ENCODE data around the gene LY6G6F.

Gene LY6G6F

DNA sequence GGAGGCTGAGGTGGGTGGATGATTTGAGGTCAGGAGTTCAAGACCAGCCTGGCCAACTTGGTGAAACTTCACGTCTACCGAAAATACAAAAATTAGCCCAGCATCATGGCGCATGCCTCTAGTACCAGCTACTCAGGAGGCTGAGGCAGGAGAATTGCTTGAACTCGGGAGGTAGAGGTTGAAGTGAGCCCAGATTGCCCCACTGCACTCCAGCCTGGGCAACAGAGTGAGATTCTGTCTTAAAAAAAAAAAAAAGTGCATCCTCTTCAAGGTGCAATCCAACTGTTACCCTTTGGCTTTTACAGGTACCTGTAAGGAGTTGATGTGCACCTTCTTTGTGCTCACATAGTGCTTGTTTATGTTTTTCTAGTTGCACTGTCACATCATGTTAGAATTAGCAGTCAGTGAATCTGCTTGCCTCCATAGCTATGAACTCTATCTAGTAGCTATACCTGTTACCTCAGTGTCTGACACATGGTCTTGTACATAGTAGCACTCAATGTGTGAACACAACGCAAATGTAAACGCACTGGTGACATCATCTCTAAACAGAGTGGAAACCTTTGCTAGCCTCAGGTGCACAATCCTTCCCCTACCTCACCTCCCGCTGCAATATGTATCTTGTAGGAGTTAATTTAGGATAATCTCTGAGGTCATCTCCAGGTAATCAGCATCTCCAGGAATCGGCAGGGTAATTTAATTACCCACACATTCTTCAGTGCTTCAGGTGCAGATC, 42.8 kb downstream of the LY6G6F start:
- no peaks in the 10 kb centered on the region for H3K27me3 ChIP-seq (ENCODE audit: control insufficient read depth, insufficient read depth, low read length)
- peaks cover 12% of the 10 kb centered on the region for H3K36me3 ChIP-seq (ENCODE audit: control insufficient read depth, insufficient read depth, low read length)
- no peak overlapping the region for H3K27ac ChIP-seq (ENCODE audit: low read depth, low read length)
- H3K9ac ChIP-seq (ENCODE audit: low read depth, low read length) = no peak overlapping the region
- H3K4me1 ChIP-seq (ENCODE audit: control insufficient read depth, insufficient read depth, low read length) = no peaks in the 10 kb centered on the region
- H3K4me3 ChIP-seq (ENCODE audit: low read depth, low read length) = no peak overlapping the region
- H3K9me3 ChIP-seq (ENCODE audit: control insufficient read depth, insufficient read depth, low read length) = no peaks in the 10 kb centered on the region

DNA sequence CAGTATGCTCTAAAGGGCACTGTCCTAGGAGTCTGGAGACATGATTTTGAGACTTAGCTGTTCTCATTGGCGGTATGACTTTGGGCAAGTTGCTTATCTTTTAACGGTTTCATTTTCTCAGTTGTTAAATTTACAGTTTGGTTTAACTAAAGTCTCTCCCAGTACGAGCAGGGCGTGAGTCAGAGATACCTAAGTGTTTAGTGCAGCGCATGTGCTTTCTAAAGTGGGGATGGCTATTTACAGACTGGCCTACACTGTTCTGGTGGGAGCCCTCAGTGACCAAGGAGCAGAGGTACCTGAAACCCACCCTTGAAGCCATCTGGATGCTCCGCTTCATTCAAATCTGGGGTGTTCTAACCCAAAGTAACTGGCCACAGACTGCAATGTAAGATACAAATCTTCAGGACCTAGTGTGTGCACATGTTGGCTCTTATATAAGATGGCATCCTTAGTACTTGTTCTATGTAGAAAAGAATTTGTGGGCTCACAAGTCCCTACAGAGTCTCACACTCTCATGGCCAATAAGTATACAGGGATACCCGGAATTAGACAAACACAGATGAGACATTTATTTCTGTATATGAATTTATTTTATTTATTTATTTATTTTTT, 43.9 kb downstream of the LY6G6F start:
- Histone ChIP-seq H3K4me1 (ENCODE audit: control insufficient read depth, insufficient read depth, low read length) (no peaks in the 10 kb centered on the region), H3K36me3 (ENCODE audit: control insufficient read depth, insufficient read depth, low read length) (peaks cover 12% of the 10 kb centered on the region)

DNA sequence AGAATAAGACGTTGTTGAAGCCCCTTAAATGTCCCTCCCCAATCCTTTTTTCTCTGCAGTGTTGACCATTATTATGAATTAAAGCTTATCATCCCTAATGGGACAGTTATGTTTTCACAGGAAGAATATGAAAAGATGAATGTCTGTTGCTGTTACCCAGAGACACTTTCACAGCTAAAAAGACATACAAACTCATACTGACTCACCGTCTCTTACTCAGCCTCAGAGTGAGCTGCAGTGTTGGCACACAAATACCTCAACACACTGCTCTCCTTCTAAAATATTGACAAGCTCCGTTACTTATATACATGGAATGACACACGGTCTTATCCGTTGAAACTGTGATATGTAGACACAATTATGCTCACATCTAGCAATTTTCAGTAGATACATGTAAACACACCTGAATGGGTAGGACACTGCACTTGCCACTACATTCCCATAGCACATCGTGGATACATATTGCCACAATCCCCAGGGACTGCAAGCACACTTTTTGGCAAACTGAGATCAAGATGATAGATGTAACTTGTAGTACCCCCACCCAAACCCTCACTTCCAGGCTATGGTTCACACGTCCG, 46.2 kb downstream of the LY6G6F start:
- no peaks in the 10 kb centered on the region for H3K9me3 ChIP-seq (ENCODE audit: control insufficient read depth, insufficient read depth, low read length)
- H3K4me3 ChIP-seq (ENCODE audit: low read depth, low read length) = no peak overlapping the region
- H3K27ac ChIP-seq (ENCODE audit: low read depth, low read length) = no peak overlapping the region
- no peaks in the 10 kb centered on the region for H3K27me3 ChIP-seq (ENCODE audit: control insufficient read depth, insufficient read depth, low read length)
- H3K9ac ChIP-seq (ENCODE audit: low read depth, low read length) = no peak overlapping the region
- peaks cover 3% of the 10 kb centered on the region for H3K36me3 ChIP-seq (ENCODE audit: control insufficient read depth, insufficient read depth, low read length)
- H3K4me1 ChIP-seq (ENCODE audit: control insufficient read depth, insufficient read depth, low read length) = no peaks in the 10 kb centered on the region

More for the DNA sequence above, 43.9 kb downstream of the LY6G6F start:
- no peak overlapping the region for H3K9ac ChIP-seq (ENCODE audit: low read depth, low read length)
- no peak overlapping the region for H3K4me3 ChIP-seq (ENCODE audit: low read depth, low read length)
- H3K9me3 ChIP-seq (ENCODE audit: control insufficient read depth, insufficient read depth, low read length) = no peaks in the 10 kb centered on the region
- H3K27ac ChIP-seq (ENCODE audit: low read depth, low read length) = no peak overlapping the region
- H3K27me3 ChIP-seq (ENCODE audit: control insufficient read depth, insufficient read depth, low read length) = no peaks in the 10 kb centered on the region

DNA sequence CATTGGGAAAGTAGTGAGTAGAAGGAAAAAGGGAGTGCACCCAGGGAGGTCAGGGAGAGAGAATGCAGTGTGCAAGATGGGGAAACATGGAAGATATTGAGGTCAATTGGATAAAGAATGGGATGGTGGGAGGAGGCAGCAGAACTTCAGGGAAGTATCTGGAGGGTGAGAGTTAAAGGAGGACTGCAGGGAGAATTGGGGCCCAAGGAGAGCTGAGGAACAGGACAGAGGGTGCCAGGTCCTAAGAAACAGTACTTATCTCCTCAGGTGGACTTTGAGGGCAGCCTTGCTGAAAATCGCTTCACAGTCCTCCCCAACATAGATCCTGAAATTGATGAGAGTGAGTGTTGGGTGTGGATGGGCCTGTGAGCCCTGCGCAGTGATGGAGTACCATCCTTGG, 51.6 kb downstream of the LY6G6F start:
- no peak overlapping the region for H3K9ac ChIP-seq (ENCODE audit: low read depth, low read length)
- H3K27me3 ChIP-seq (ENCODE audit: control insufficient read depth, insufficient read depth, low read length) = no peaks in the 10 kb centered on the region
- H3K36me3 ChIP-seq (ENCODE audit: control insufficient read depth, insufficient read depth, low read length) = peaks cover 32% of the 10 kb centered on the region
- H3K9me3 ChIP-seq (ENCODE audit: control insufficient read depth, insufficient read depth, low read length) = no peaks in the 10 kb centered on the region
- H3K27ac ChIP-seq (ENCODE audit: low read depth, low read length) = no peak overlapping the region
- no peak overlapping the region for H3K4me3 ChIP-seq (ENCODE audit: low read depth, low read length)
- peaks cover 2% of the 10 kb centered on the region; the same call in 1 of the 2 replicates for H3K4me1 ChIP-seq (ENCODE audit: control insufficient read depth, insufficient read depth, low read length)
